Hepatocyte (in vitro differentiated cells): ENCODE data around the gene PLPP7. TPM values are rescaled to one million over a fixed set of nuclear protein-coding genes. Genes with fewer than 3 reads are reported as not detected.
"Not testable (repeated sequence)": the region's sequence is repeated elsewhere in the genome, so short reads cannot be mapped to it uniquely, and the experiment has no call there.

ENCODE experiments used
- DNase-seq: peaks from one replicate; pipeline ENCODE4 v3.0.0-alpha.2; 2016; ENCODE audit warnings: low spot score
- H2AFZ ChIP-seq: fragments of 200-600 bp; sonication (generic); 2 replicates; pipeline ENCODE4 v1.6.0; 2016; ENCODE audit warnings: antibody characterized with exemption, mild to moderate bottlenecking
- H3K27ac ChIP-seq: fragments of 200-600 bp; sonication (generic); 2 replicates; pipeline ENCODE4 v1.5.1; 2016; ENCODE audit warnings: mild to moderate bottlenecking
- H3K27me3 ChIP-seq: fragments of 200-600 bp; sonication (generic); 2 replicates; pipeline ENCODE4 v1.6.1; 2016
- H3K36me3 ChIP-seq: fragments of 200-600 bp; sonication (generic); replicated peaks from 2 replicates; pipeline ENCODE4 v1.5.1; 2016; ENCODE audit warnings: low read depth; ENCODE audit not compliant: insufficient read depth
- H3K4me1 ChIP-seq: fragments of 200-600 bp; sonication (generic); 2 replicates; pipeline ENCODE4 v1.5.1; 2016; ENCODE audit warnings: mild to moderate bottlenecking, moderate library complexity; ENCODE audit not compliant: insufficient read depth
- H3K4me2 ChIP-seq: fragments of 200-600 bp; sonication (generic); 2 replicates; pipeline ENCODE4 v1.6.0; 2016
- H3K4me3 ChIP-seq: fragments of 200-600 bp; sonication (generic); 2 replicates; pipeline ENCODE4 v1.5.1; 2016; ENCODE audit warnings: mild to moderate bottlenecking
- H3K79me2 ChIP-seq: fragments of 200-600 bp; sonication (generic); 2 replicates; pipeline ENCODE4 v1.6.0; 2017; ENCODE audit warnings: mild to moderate bottlenecking
- H3K9me2 ChIP-seq: fragments of 200-600 bp; sonication (generic); replicated peaks from 2 replicates; pipeline ENCODE4 v1.6.0; 2017; ENCODE audit warnings: mild to moderate bottlenecking; ENCODE audit not compliant: insufficient read depth
- H3K9me3 ChIP-seq: fragments of 200-600 bp; sonication (generic); 2 replicates; pipeline ENCODE4 v1.5.1; 2016; ENCODE audit warnings: low read depth, mild to moderate bottlenecking
- H4K20me1 ChIP-seq: fragments of 200-600 bp; sonication (generic); 2 replicates; pipeline ENCODE4 v1.6.0; 2016; ENCODE audit warnings: mild to moderate bottlenecking; ENCODE audit not compliant: insufficient read depth, poor library complexity, severe bottlenecking
- CTCF ChIP-seq: fragments of 200-600 bp; sonication (generic); IDR thresholded peaks from 2 replicates; pipeline ENCODE4 v1.5.1; 2016; ENCODE audit warnings: antibody characterized with exemption, mild to moderate bottlenecking; ENCODE audit not compliant: poor library complexity
- EZH2 ChIP-seq: fragments of 200-600 bp; sonication (generic); IDR thresholded peaks from 2 replicates; pipeline ENCODE4 v1.6.1; 2016; ENCODE audit warnings: antibody characterized with exemption, mild to moderate bottlenecking, borderline replicate concordance
- EZH2phosphoT487 ChIP-seq: fragments of 200-600 bp; sonication (generic); IDR thresholded peaks from one replicate; pipeline ENCODE4 v1.6.1; 2018; ENCODE audit warnings: antibody characterized with exemption, mild to moderate bottlenecking, low read depth, moderate library complexity; ENCODE audit not compliant: unreplicated experiment, severe bottlenecking
- WGBS: methylation state at CpG from one replicate; pipeline ENCODE4 v1.1.6; 2016; ENCODE audit warnings: low lambda C conversion rate; ENCODE audit errors: missing lambda C conversion rate; 5-methylcytosine and 5-hydroxymethylcytosine counted together
- polyA plus RNA-seq: library from polyadenylated mRNA; unstranded; fragments of >200 nt; fragmentation: Nextera tagmentation; extraction: Ambion mirVana; gene quantifications from 2 replicates; pipeline ENCODE4 v1.2.1, GENCODE V29; 2016
- total RNA-seq: library from RNA; depleted of rRNA; stranded (reverse); fragments of >200 nt; gene quantifications from 2 replicates; pipeline ENCODE4 v1.2.3, GENCODE V29; 2014

PLPP7 gene
- total and polyA plus RNA-seq, 2 experiments from 2014 or later, result 0.20 to 0.46 TPM

- no peaks in the 10 kb centered on the region for H3K79me2 ChIP-seq
- 74% methylated on average over 11 of the region's 11 CpGs for WGBS
- no peak overlapping the region for H2AFZ ChIP-seq
- H3K36me3 ChIP-seq, result no peaks in the 10 kb centered on the region
- H3K27ac ChIP-seq, result no peak overlapping the region
- H4K20me1 ChIP-seq, result no peaks in the 10 kb centered on the region
- no peaks in the 10 kb centered on the region for H3K9me2 ChIP-seq
- H3K9me3 ChIP-seq, result no peaks in the 10 kb centered on the region
- no peak for DNase-seq
- no peak overlapping the region for H3K4me3 ChIP-seq
- H3K4me1 ChIP-seq, result no peaks in the 10 kb centered on the region
- H3K4me2 ChIP-seq, result no peak overlapping the region
- H3K27me3 ChIP-seq, result no peaks in the 10 kb centered on the region
- TF ChIP-seq EZH2phosphoT487 (no peak), EZH2 (no peak), CTCF (no peak)
Measured at GRCh38 chr9:131329241-131329641, 39.7 kb downstream of the PLPP7 start.

DNA sequence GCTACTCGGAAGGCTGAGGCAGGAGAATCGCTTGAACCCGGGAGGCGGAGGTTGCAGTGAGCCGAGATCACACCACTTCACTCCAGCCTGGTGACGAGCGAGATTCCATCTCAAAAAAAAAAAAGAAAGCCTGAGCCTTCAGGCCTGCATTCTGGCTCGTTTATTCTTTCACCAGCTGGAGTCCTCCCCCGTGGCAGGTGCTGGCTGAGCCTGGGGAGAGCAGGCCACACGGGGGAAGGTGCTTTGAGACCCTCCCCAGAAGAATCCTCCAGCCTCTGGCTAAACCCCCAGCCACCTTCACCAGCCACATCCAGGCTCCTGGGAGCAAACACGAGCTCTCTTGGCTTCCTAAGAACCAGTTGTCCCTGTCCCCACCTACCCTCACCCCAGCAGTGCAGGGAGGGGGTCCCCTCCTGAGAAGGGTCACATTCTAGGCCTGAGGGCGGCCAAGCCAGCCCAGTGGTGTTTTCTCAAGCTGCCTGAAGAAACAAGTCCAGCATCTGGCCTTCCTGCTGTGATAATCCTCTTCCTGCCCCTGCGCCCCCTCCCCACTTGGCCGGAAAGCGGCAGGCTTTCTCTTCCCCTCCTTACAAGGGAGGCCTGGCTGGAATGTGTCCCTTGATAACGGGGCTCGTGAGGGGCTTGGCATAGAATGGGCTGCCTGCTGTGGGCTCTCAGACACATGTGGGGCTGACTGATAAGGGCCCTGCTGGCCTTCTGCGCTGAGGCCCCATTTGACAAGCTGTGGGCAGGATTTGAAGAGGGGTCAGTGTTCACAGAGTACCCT, 41.5 kb downstream of the PLPP7 start:
- no peaks in the 10 kb centered on the region for H3K9me3 ChIP-seq
- H3K4me2 ChIP-seq, result no peak overlapping the region
- no peaks in the 10 kb centered on the region for H3K36me3 ChIP-seq
- no peak for DNase-seq
- no peak overlapping the region for H2AFZ ChIP-seq
- H3K9me2 ChIP-seq, result no peaks in the 10 kb centered on the region
- H3K27ac ChIP-seq, result no peak overlapping the region
- no peaks in the 10 kb centered on the region for H3K27me3 ChIP-seq
- WGBS, result 43% methylated on average over 18 of the region's 18 CpGs
- no peaks in the 10 kb centered on the region for H4K20me1 ChIP-seq
- TF ChIP-seq CTCF (no peak), EZH2phosphoT487 (no peak), EZH2 (no peak)
- no peak overlapping the region for H3K4me3 ChIP-seq
- H3K79me2 ChIP-seq, result no peaks in the 10 kb centered on the region
- H3K4me1 ChIP-seq, result peaks cover 5% of the 10 kb centered on the region

GRCh38 chr9:131331996-131332395, 42.5 kb downstream of the PLPP7 start:
- H3K36me3 ChIP-seq, H3K27ac ChIP-seq, H3K9me3 ChIP-seq, H3K79me2 ChIP-seq, H3K4me3 ChIP-seq, H3K4me1 ChIP-seq, H3K4me2 ChIP-seq, H2AFZ ChIP-seq, H3K9me2 ChIP-seq, H3K27me3 ChIP-seq, H4K20me1 ChIP-seq, DNase-seq: not testable (repeated sequence)
- WGBS, result 100% methylated on average over 2 of the region's 2 CpGs

- peaks cover 5% of the 10 kb centered on the region for H3K4me1 ChIP-seq
- no peak overlapping the region for H3K4me3 ChIP-seq
- no peak overlapping the region for H3K27ac ChIP-seq
- no peaks in the 10 kb centered on the region for H3K79me2 ChIP-seq
- no peaks in the 10 kb centered on the region for H3K9me2 ChIP-seq
- H4K20me1 ChIP-seq, result no peaks in the 10 kb centered on the region
- H3K36me3 ChIP-seq, result no peaks in the 10 kb centered on the region
- H3K4me2 ChIP-seq, result no peak overlapping the region
- no peaks in the 10 kb centered on the region for H3K27me3 ChIP-seq
- 93% methylated on average over 15 of the region's 15 CpGs for WGBS
- H2AFZ ChIP-seq, result no peak overlapping the region
- TF ChIP-seq EZH2 (no peak), CTCF (no peak), EZH2phosphoT487 (no peak)
- H3K9me3 ChIP-seq, result no peaks in the 10 kb centered on the region
- DNase-seq, result no peak
Measured at GRCh38 chr9:131333771-131334628, 44.5 kb downstream of the PLPP7 start.
